Measurements from ENCODE around the gene WNK1.

DNA sequence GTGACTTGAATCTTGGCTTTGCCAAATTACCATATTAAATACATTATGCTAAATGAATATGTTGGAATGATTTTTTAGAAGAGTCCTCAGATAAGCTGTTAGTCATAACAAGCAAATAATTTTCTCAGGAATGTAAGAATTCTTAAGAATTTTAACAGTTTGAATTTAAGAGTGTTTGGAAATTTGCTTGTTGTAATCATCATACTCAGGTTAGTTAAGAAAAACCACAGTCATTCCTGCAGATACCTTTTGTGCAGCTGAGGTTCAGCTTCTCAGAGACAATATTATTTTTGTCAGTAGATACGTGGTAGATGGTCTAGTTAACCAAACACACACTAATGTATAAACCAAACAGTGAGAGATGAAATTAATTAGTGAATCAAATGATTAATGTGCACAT, 8.9 kb downstream of the WNK1 start:
- no peak for TF ChIP-seq CTCF (IDR thresholded peaks at IDR 0.05; ENCODE audit: insufficient read depth, low read depth, low read length)
- TF ChIP-seq EZH2 (IDR thresholded peaks at IDR 0.05; ENCODE audit: insufficient read depth, low read length) = no peak

All from astrocyte (in vitro differentiated cells and primary cell).